SK-N-SH (cell line): ENCODE results near the gene PRKG1. TPM values are rescaled to one million over a fixed set of nuclear protein-coding genes. Genes with fewer than 3 reads are reported as not detected.
A peak's percentile ranks its signal among the peaks of the same experiment; 100 is the strongest.

Experiments used
- CTCF ChIA-PET: fragments of 300-600, 350-600 bp; formaldehyde crosslinking; extraction: SDS; loops from one replicate; lab custom pipeline; 2021; lab: Yijun Ruan, JAX
- POLR2A ChIA-PET: fragments of 350-600 bp; sonication (Branson Sonifier 250); formaldehyde crosslinking; extraction: SDS; loops from one replicate; lab custom pipeline; 2020; ENCODE audit warnings: antibody characterized with exemption, inconsistent platforms; lab: Yijun Ruan, JAX
- DNase-seq: peaks from one replicate; pipeline ENCODE4 v3.0.0; 2012
- H2AFZ ChIP-seq: fragments of 200-600 bp; sonication (generic); 2 replicates; pipeline ENCODE4 v1.8.1; 2016; ENCODE audit warnings: antibody characterized with exemption, mild to moderate bottlenecking, low read depth
- H3F3A ChIP-seq: fragments of 200-600 bp; sonication (generic); replicated peaks from 2 replicates; pipeline ENCODE3; 2016; ENCODE audit warnings: antibody characterized with exemption, mild to moderate bottlenecking; ENCODE audit not compliant: insufficient read depth
- H3K27ac ChIP-seq, 2 experiments: fragments of 200-500 bp in 1 of 2; fragments of 200-600 bp in 1 of 2; sonication (Bioruptor generic) in 1 of 2; sonication (generic), shearing (Covaris generic) in 1 of 2; 2 replicates each; pipeline versions ENCODE4 v1.5.1 to v1.6.1; 2014 to 2016; ENCODE audit warnings: low read depth in 2 of 2, inconsistent platforms in 1 of 2, low read length in 1 of 2, mild to moderate bottlenecking in 1 of 2, mixed read lengths in 1 of 2
- H3K27me3 ChIP-seq: fragments of 200-600 bp; sonication (generic), shearing (Covaris generic); 2 replicates; pipeline ENCODE4 v1.6.1; 2016; ENCODE audit warnings: mixed run types; ENCODE audit not compliant: insufficient read depth
- H3K36me3 ChIP-seq, 2 experiments: fragments of 200-500 bp in 1 of 2; fragments of 200-600 bp in 1 of 2; sonication (Bioruptor generic) in 1 of 2; sonication (generic) in 1 of 2; replicated peaks in 1 of 2; 2 replicates each; pipeline versions ENCODE3 to v1.5.1; 2014 to 2016; ENCODE audit warnings: low read length in 1 of 2, mild to moderate bottlenecking in 1 of 2; ENCODE audit not compliant: insufficient read depth in 2 of 2, control insufficient read depth in 1 of 2
- H3K4me1 ChIP-seq, 2 experiments: fragments of 200-500 bp in 1 of 2; fragments of 200-600 bp in 1 of 2; sonication (Bioruptor generic) in 1 of 2; sonication (generic), shearing (Covaris generic) in 1 of 2; 2 replicates each; pipeline versions ENCODE4 v1.5.1 to v1.6.1; 2014 to 2016; ENCODE audit warnings: low read depth in 1 of 2, low read length in 1 of 2, mixed run types in 1 of 2; ENCODE audit not compliant: insufficient read depth in 2 of 2, control insufficient read depth in 1 of 2
- H3K4me2 ChIP-seq: fragments of 200-600 bp; sonication (generic), shearing (Covaris generic); 2 replicates; pipeline ENCODE4 v1.6.1; 2017; ENCODE audit warnings: mixed run types
- H3K4me3 ChIP-seq, 2 experiments: fragments of 200-500 bp in 1 of 2; fragments of 200-600 bp in 1 of 2; sonication (Bioruptor generic) in 1 of 2; sonication (generic), shearing (Covaris generic) in 1 of 2; 2 replicates each; pipeline versions ENCODE4 v1.5.1 to v1.8.1; 2014 to 2016; ENCODE audit warnings: low read depth in 2 of 2, inconsistent platforms in 1 of 2, low read length in 1 of 2, mild to moderate bottlenecking in 1 of 2, mixed read lengths in 1 of 2, moderate library complexity in 1 of 2
- H3K79me2 ChIP-seq: fragments of 200-600 bp; sonication (generic); 2 replicates; pipeline ENCODE4 v1.8.1; 2017; ENCODE audit warnings: mild to moderate bottlenecking; ENCODE audit not compliant: insufficient read depth
- H3K9ac ChIP-seq: fragments of 200-600 bp; sonication (generic); 2 replicates; pipeline ENCODE4 v1.6.1; 2017; ENCODE audit warnings: mixed run types
- H3K9me2 ChIP-seq: fragments of 200-600 bp; sonication (generic); 2 replicates; pipeline ENCODE4 v1.6.1; 2017; ENCODE audit warnings: mixed run types
- H3K9me3 ChIP-seq: fragments of 200-600 bp; sonication (generic); 2 replicates; pipeline ENCODE4 v1.6.1; 2017; ENCODE audit warnings: mixed run types, mild to moderate bottlenecking, moderate library complexity
- H4K20me1 ChIP-seq: fragments of 200-600 bp; sonication (generic); 2 replicates; pipeline ENCODE4 v1.6.1; 2017; ENCODE audit warnings: mild to moderate bottlenecking, mixed run types; ENCODE audit not compliant: insufficient read depth
- CHD2 ChIP-seq: fragments of 150-350 bp; IDR thresholded peaks from 2 replicates; pipeline ENCODE4 v1.6.1; 2018; ENCODE audit warnings: low read length; ENCODE audit not compliant: partially characterized antibody
- MAX ChIP-seq: IDR thresholded peaks from 2 replicates; pipeline ENCODE4 v1.4.0; 2012; ENCODE audit warnings: low read depth
- MEF2A ChIP-seq: IDR thresholded peaks from 2 replicates; pipeline ENCODE4 v1.4.0; 2012; ENCODE audit warnings: low read depth, borderline replicate concordance
- POLR2AphosphoS5 ChIP-seq: IDR thresholded peaks from 2 replicates; pipeline ENCODE4 v1.6.1; 2012; ENCODE audit warnings: low read depth, low read length
- RAD21 ChIP-seq: IDR thresholded peaks from 2 replicates; pipeline ENCODE4 v1.6.1; 2012; ENCODE audit warnings: mild to moderate bottlenecking, low read length
- RXRA ChIP-seq: IDR thresholded peaks from 2 replicates; pipeline ENCODE4 v1.4.0; 2012; ENCODE audit warnings: low read depth, mild to moderate bottlenecking, borderline replicate concordance
- YY1 ChIP-seq: IDR thresholded peaks from 2 replicates; pipeline ENCODE4 v1.4.0; 2012; ENCODE audit warnings: low read depth, mild to moderate bottlenecking
- WGBS: methylation state at CpG from one replicate; pipeline ENCODE4 v1.1.6; 2017; ENCODE audit warnings: low lambda C conversion rate; 5-methylcytosine and 5-hydroxymethylcytosine counted together
- polyA plus RNA-seq, 3 experiments: library from polyadenylated mRNA; depleted of rRNA; stranded (reverse); fragments of >200 nt; gene quantifications; 2 replicates each; pipeline ENCODE4 v1.2.3, GENCODE V29; 2012

PRKG1 gene
- polyA plus RNA-seq, 1 of the 3 experiments (the other 2 are of a cell fraction) = 4.1 TPM

GRCh38 chr10:51072210-51072609 is 2.1 kb upstream of the PRKG1 start:
- H3K9me2 ChIP-seq = no peaks in the 10 kb centered on the region
- H2AFZ ChIP-seq = no peak overlapping the region
- H3K4me2 ChIP-seq = no peak overlapping the region
- H3K9ac ChIP-seq = no peak overlapping the region
- no peaks in the 10 kb centered on the region for H3F3A ChIP-seq
- TF ChIP-seq MAX = no peak
- TF ChIP-seq YY1 = no peak
- TF ChIP-seq RAD21 = no peak
- no peak for TF ChIP-seq RXRA
- TF ChIP-seq MEF2A = no peak
- TF ChIP-seq, all 33 proteins: peak for 0
- Histone ChIP-seq H3K79me2 (no peaks in the 10 kb centered on the region; the same call in none of the 2 replicates), H3K27me3 (no peaks in the 10 kb centered on the region), H3K9me3 (no peaks in the 10 kb centered on the region), H4K20me1 (no peaks in the 10 kb centered on the region), H3K4me1 (peaks cover 0 to 9% of the 10 kb centered on the region in 2 experiments; a peak in 2 of 4 replicates), H3K36me3 (no peaks in the 10 kb centered on the region), H3K27ac (no peak overlapping the region), H3K4me3 (no peak overlapping the region)
- CTCF ChIA-PET = interaction anchor here (0.6 to 3.5 kb wide), 4 partner anchors 8 to 412 kb away, joined by 3 to 34 read pairs (median 4); no protein-coding TSS in a partner anchor
- DNase-seq = no peak
- POLR2A ChIA-PET = no interaction called here

GRCh38 chr10:51072921-51073434 is 1.3 kb upstream of the PRKG1 start:
- no peak for DNase-seq
- POLR2A ChIA-PET = no interaction called here
- CTCF ChIA-PET = interaction anchor here (0.8 to 3.5 kb wide), 6 partner anchors 9 to 1143 kb away, joined by 3 to 34 read pairs (median 4); no protein-coding TSS in a partner anchor

GRCh38 chr10:51073453-51074237 is 642 bp upstream of the PRKG1 start:
- ChIA-PET CTCF (interaction anchor here (0.8 to 3.5 kb wide), 5 partner anchors 10 to 1142 kb away, joined by 3 to 34 read pairs (median 4); no protein-coding TSS in a partner anchor), POLR2A (interaction anchor here (0.7 kb wide), 1 partner anchor 933 kb away, joined by 3 read pairs; no protein-coding TSS in a partner anchor)
- Histone ChIP-seq H4K20me1 (no peaks in the 10 kb centered on the region), H3K9me2 (no peaks in the 10 kb centered on the region), H3K79me2 (no peaks in the 10 kb centered on the region; the same call in none of the 2 replicates), H3K36me3 (no peaks in the 10 kb centered on the region), H3K9ac (peak overlapping the region; percentile 65), H3K27ac (peak overlapping the region; percentile 75 to 80), H3K4me2 (peak overlapping the region; percentile 77), H3K27me3 (no peaks in the 10 kb centered on the region), H3F3A (no peaks in the 10 kb centered on the region), H3K4me1 (peaks cover 0 to 9% of the 10 kb centered on the region in 2 experiments; a peak in 2 of 4 replicates), H2AFZ (peak overlapping the region; percentile 93), H3K9me3 (no peaks in the 10 kb centered on the region), H3K4me3 (peak overlapping the region; percentile 57 to 85)
- DNase-seq = peak; percentile 65
- no peak for TF ChIP-seq CHD2
- peak; percentile 10 for TF ChIP-seq MAX
- WGBS = 17% methylated on average over 30 of the region's 50 CpGs

More at GRCh38 chr10:51072921-51073434, 1.3 kb upstream of the PRKG1 start:
- H3K4me1 ChIP-seq = peaks cover 0 to 9% of the 10 kb centered on the region in 2 experiments; a peak in 2 of 4 replicates
- no peaks in the 10 kb centered on the region for H4K20me1 ChIP-seq
- no peak overlapping the region for H3K27ac ChIP-seq
- TF ChIP-seq RAD21 (no peak), POLR2AphosphoS5 (no peak)
- TF ChIP-seq, all 33 proteins: peak for 0
- WGBS = 85% methylated on average over 5 of the region's 5 CpGs
- no peaks in the 10 kb centered on the region for H3K9me3 ChIP-seq
- no peaks in the 10 kb centered on the region; the same call in none of the 2 replicates for H3K79me2 ChIP-seq
- H2AFZ ChIP-seq = peak overlapping the region; percentile 93; the same call in 1 of the 2 replicates
- H3K9ac ChIP-seq = no peak overlapping the region
- H3K9me2 ChIP-seq = no peaks in the 10 kb centered on the region
- peak overlapping the region; percentile 77 for H3K4me2 ChIP-seq
- H3F3A ChIP-seq = no peaks in the 10 kb centered on the region
- no peaks in the 10 kb centered on the region for H3K27me3 ChIP-seq
- H3K36me3 ChIP-seq = no peaks in the 10 kb centered on the region
- H3K4me3 ChIP-seq = peak overlapping the region; percentile 57 to 85; a peak in 3 of 4 replicates
